ENCODE data around the gene HOXA1.
A peak's percentile ranks its signal among the peaks of the same experiment; 100 is the strongest.

The HOXA1 gene

GRCh38 chr7:27095897-27096767 lies at the start of gene HOXA1:
Gene HOXA1, minus strand, starts transcription at chr7:27096000. Its CDS starts 88 bp downstream, at chr7:27095912.
- peak; percentile 83 for DNase-seq

GRCh38 chr7:27145165-27145913 lies 49.5 kb upstream of the HOXA1 start:
- peak; percentile 72 for DNase-seq

GRCh38 chr7:27144781-27145164 lies 49.0 kb upstream of the HOXA1 start:
- DNase-seq: peak; percentile 66

- DNase-seq: no peak
Observed at GRCh38 chr7:27143950-27144780, 48.4 kb upstream of the HOXA1 start.

GRCh38 chr7:27143023-27143949 lies 47.5 kb upstream of the HOXA1 start, which contains the start of gene HOXA5:
Gene HOXA5, minus strand, starts transcription at chr7:27143681. Its CDS starts 74 bp downstream, at chr7:27143607.
- peak; percentile 90 for DNase-seq

GRCh38 chr7:27142580-27143022 lies 46.8 kb upstream of the HOXA1 start:
- peak; percentile 50 for DNase-seq

GRCh38 chr7:27141923-27142579 lies 46.3 kb upstream of the HOXA1 start:
- DNase-seq: peak; percentile 61

GRCh38 chr7:27141137-27141922 lies 45.5 kb upstream of the HOXA1 start:
- DNase-seq: peak; percentile 32

- DNase-seq: peak; percentile 45
Observed at GRCh38 chr7:27140126-27140857, 44.5 kb upstream of the HOXA1 start.

- DNase-seq: peak; percentile 61
Observed at GRCh38 chr7:27139334-27140125, 43.7 kb upstream of the HOXA1 start.

- peak; percentile 22 for DNase-seq
Observed at GRCh38 chr7:27138985-27139333, 43.2 kb upstream of the HOXA1 start.

GRCh38 chr7:27138472-27138871 lies 42.7 kb upstream of the HOXA1 start:
- DNase-seq: peak; percentile 41

GRCh38 chr7:27137640-27138315 lies 42.0 kb upstream of the HOXA1 start:
- peak; percentile 36 for DNase-seq

- DNase-seq: peak; percentile 52
Observed at GRCh38 chr7:27134392-27134791, 38.6 kb upstream of the HOXA1 start.

- peak; percentile 40 for DNase-seq
Observed at GRCh38 chr7:27133409-27134231, 37.8 kb upstream of the HOXA1 start.

GRCh38 chr7:27132978-27133377 lies 37.2 kb upstream of the HOXA1 start:
- no peak for DNase-seq

- DNase-seq: no peak
Observed at GRCh38 chr7:27132214-27132613, 36.4 kb upstream of the HOXA1 start.
